T-cell (primary cell): ENCODE data around the gene SPRED3. TPM values are rescaled to one million over a fixed set of nuclear protein-coding genes. Genes with fewer than 3 reads are reported as not detected.

Experiments
- ATAC-seq, 4 experiments: fragments of 200-7000 bp in 3 of 4; fragments of 150-1000 bp in 1 of 4; cut with Tn5 transposase; replicated peaks in 1 of 4; 1 replicate in 3 of 4; 2 replicates in 1 of 4; pipeline ENCODE4 v1.10.0; 2021; ENCODE audit warnings: moderate library complexity in 3 of 4, mild to moderate bottlenecking in 2 of 4, moderate number of reproducible peaks in 1 of 4
- CTCF ChIA-PET, 2 donors: fragments of 300-600 bp; sonication (Branson Sonifier 250); formaldehyde crosslinking; loops; one replicate each; lab custom pipeline; 2022; ENCODE audit warnings: antibody characterized with exemption in 2 of 2; lab: Charles Lee
- POLR2A ChIA-PET, 2 donors: fragments of 300-600 bp; sonication (Branson Sonifier 250); formaldehyde crosslinking; loops; one replicate each; lab custom pipeline; 2022; ENCODE audit warnings: antibody characterized with exemption in 2 of 2; lab: Charles Lee
- DNase-seq, 35 experiments: peaks; one replicate each; pipeline versions ENCODE4 v3.0.0 to v3.0.0-alpha.2; 2013 to 2023
- H3K27ac ChIP-seq: one replicate; pipeline ENCODE4 v1.5.1; 2013; ENCODE audit warnings: low read length
- H3K27me3 ChIP-seq, 2 experiments: replicated peaks in 1 of 2; 1 replicate in 1 of 2; 2 replicates in 1 of 2; pipeline versions ENCODE4 v1.6.1 to v1.7.0; 2013; ENCODE audit warnings: low read length in 1 of 2, mixed read lengths in 1 of 2; ENCODE audit not compliant: control insufficient read depth in 2 of 2, insufficient read depth in 2 of 2; ENCODE audit errors: extremely low read depth in 1 of 2
- H3K36me3 ChIP-seq, 2 donors: 1 replicate in 1 of 2; 2 replicates in 1 of 2; pipeline versions ENCODE4 v1.6.1 to v1.7.0; 2013; ENCODE audit warnings: low read length in 1 of 2; ENCODE audit not compliant: control insufficient read depth in 2 of 2, insufficient read depth in 1 of 2; ENCODE audit errors: extremely low read depth in 1 of 2
- H3K4me1 ChIP-seq, 2 experiments: 1 replicate in 1 of 2; 2 replicates in 1 of 2; pipeline versions ENCODE4 v1.6.1 to v1.7.0; 2013; ENCODE audit warnings: low read length in 2 of 2, mixed read lengths in 1 of 2; ENCODE audit not compliant: insufficient read depth in 2 of 2, control insufficient read depth in 1 of 2; ENCODE audit errors: extremely low read depth in 1 of 2
- H3K4me3 ChIP-seq, 2 donors: 1 replicate in 1 of 2; 2 replicates in 1 of 2; pipeline versions ENCODE4 v1.5.1 to v1.7.0; 2013; ENCODE audit warnings: mild to moderate bottlenecking in 2 of 2, low read length in 1 of 2, moderate library complexity in 1 of 2; ENCODE audit not compliant: control insufficient read depth in 1 of 2; ENCODE audit errors: extremely low read depth in 1 of 2
- H3K9me3 ChIP-seq: 2 replicates; pipeline ENCODE4 v1.7.0; 2013
- H3K27ac Mint-ChIP-seq, 2 donors: one replicate each; pipeline ENCODE4 v1.8.0; 2020 to 2021; ENCODE audit warnings: mild to moderate bottlenecking in 2 of 2, mixed read lengths in 2 of 2
- H3K27me3 Mint-ChIP-seq, 2 donors: one replicate each; pipeline ENCODE4 v1.8.0; 2021 to 2022; ENCODE audit warnings: mixed read lengths in 2 of 2
- H3K36me3 Mint-ChIP-seq: one replicate; pipeline ENCODE4 v1.8.0; 2021; ENCODE audit warnings: mixed read lengths
- H3K4me1 Mint-ChIP-seq, 3 donors: one replicate each; pipeline ENCODE4 v1.8.0; 2020 to 2022; ENCODE audit warnings: mixed read lengths in 3 of 3, mild to moderate bottlenecking in 1 of 3
- H3K4me3 Mint-ChIP-seq, 3 donors: one replicate each; pipeline ENCODE4 v1.8.0; 2020 to 2022; ENCODE audit warnings: mild to moderate bottlenecking in 3 of 3, mixed read lengths in 3 of 3, moderate library complexity in 3 of 3
- H3K9me3 Mint-ChIP-seq, 3 donors: one replicate each; pipeline ENCODE4 v1.8.0; 2020 to 2022; ENCODE audit warnings: mixed read lengths in 3 of 3
- WGBS: methylation state at CpG from one replicate; pipeline ENCODE4 v1.1.5; 2013; ENCODE audit warnings: missing lambda C conversion rate; ENCODE audit not compliant: insufficient coverage; 5-methylcytosine and 5-hydroxymethylcytosine counted together
- total RNA-seq, 35 experiments: library from RNA in 6 of 35; stranded (reverse) in 6 of 35; fragments of 120-200 nt in 1 of 35; gene quantifications; one replicate each; pipeline versions ENCODE4 v1.2.1 to v1.2.4 and lab custom pipeline; 2013 to 2026

SPRED3 gene
- total RNA-seq, 5 donors from 2014 or later (not counting 1 experiment from before 2014, with no cell fraction given) = 0.93 to 2.9 (median 2.1) TPM

DNA sequence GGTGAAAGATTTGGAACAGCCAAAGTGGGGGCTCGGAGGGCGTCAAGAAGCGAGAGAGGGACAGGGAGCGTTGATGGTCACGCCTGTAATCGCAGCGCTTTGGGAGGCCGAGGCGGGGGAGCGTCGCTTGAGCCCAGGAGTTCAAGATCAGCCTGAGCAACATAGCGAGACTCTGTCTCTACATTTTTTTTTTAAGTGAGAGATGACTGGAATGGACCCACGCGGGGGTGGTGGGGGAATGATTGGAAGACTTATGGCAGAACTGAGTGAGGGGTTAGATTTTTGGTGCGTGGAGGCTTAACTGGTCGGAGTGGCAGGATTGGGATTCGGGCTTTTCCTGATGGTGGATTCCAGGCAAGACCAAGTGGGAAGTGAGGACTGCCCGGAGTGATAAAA is 13.4 kb upstream of the SPRED3 start:
- ChIA-PET CTCF (interaction anchor here (0.6 to 4.9 kb wide), 5 partner anchors 13 to 555 kb away, joined by 5 to 54 read pairs (median 15); partner anchors contain the start of genes CATSPERG (in 1 of the 2), FAM98C (in 1 of the 2), GGN (in 1 of the 2) and MRPS12 (in 1 of the 2)), POLR2A (interaction anchor here in 1 of 2 donors (0.6 to 1.6 kb wide), 2 partner anchors 13 to 295 kb away, joined by 3 to 7 read pairs; partner anchors contain the start of gene GGN)
- peaks cover 0 to 10% of the 10 kb centered on the region in 2 experiments for H3K27me3 ChIP-seq
- Mint-ChIP-seq H3K9me3 (no peaks in the 10 kb centered on the region), H3K27me3 (peaks cover 0 to 10% of the 10 kb centered on the region in 2 donors), H3K27ac (peak overlapping the region; percentile 97 to 98), H3K4me3 (peak overlapping the region; percentile 98 to 100 (median 99)), H3K36me3 (peaks cover 29% of the 10 kb centered on the region), H3K4me1 (peaks cover 30 to 35% (median 32%) of the 10 kb centered on the region in 3 donors)
- H3K4me1 ChIP-seq = peaks cover 15 to 37% of the 10 kb centered on the region in 2 experiments
- peaks cover 11 to 22% of the 10 kb centered on the region in 2 donors for H3K36me3 ChIP-seq
- no peak for ATAC-seq
- 4% methylated on average over 18 of the region's 18 CpGs for WGBS
- peak overlapping the region; percentile 74 to 92 for H3K4me3 ChIP-seq
- peak overlapping the region; percentile 75 for H3K27ac ChIP-seq
- no peaks in the 10 kb centered on the region for H3K9me3 ChIP-seq
- no peak for DNase-seq

DNA sequence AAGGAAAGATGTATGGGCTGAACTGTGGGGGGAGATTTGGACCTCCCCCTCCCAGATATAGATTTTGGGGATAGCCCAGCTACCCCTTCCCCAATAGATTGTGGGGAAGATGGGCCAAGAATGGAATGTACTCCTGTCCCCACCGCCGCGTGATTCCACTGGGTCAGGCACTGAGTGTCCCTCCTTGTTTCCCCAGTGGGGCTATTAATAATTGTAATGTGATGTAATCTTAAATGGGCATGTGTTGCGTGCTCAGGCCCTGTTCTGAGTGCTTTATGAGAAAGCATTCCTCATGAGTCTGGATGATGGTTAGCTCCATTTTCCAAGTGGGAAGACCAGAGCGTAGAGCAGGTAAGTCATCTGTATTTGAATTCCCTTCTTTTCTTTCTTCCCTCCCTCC is 12.7 kb upstream of the SPRED3 start:
- Mint-ChIP-seq H3K27ac (peak overlapping the region in 1 of 2 donors; percentile 97), H3K9me3 (no peaks in the 10 kb centered on the region), H3K4me3 (peak overlapping the region; percentile 98 to 100 (median 99)), H3K27me3 (peaks cover 0 to 6% of the 10 kb centered on the region in 2 donors), H3K4me1 (peaks cover 30 to 35% (median 32%) of the 10 kb centered on the region in 3 donors), H3K36me3 (peaks cover 33% of the 10 kb centered on the region)
- ATAC-seq (no peak), DNase-seq (no peak)
- Histone ChIP-seq H3K36me3 (peaks cover 11 to 29% of the 10 kb centered on the region in 2 donors), H3K4me3 (peak overlapping the region; percentile 74 to 92), H3K4me1 (peaks cover 15 to 37% of the 10 kb centered on the region in 2 experiments), H3K9me3 (no peaks in the 10 kb centered on the region), H3K27ac (no peak overlapping the region), H3K27me3 (peaks cover 0 to 9% of the 10 kb centered on the region in 2 experiments)
- ChIA-PET CTCF (interaction anchor here in 1 of 2 donors (0.7 to 4.9 kb wide), 3 partner anchors 12 to 243 kb away, joined by 3 to 54 read pairs (median 3); partner anchors contain the start of genes EIF3K, FAM98C and GGN), POLR2A (interaction anchor here in 1 of 2 donors (0.6 to 1.6 kb wide), 2 partner anchors 12 to 602 kb away, joined by 4 to 7 read pairs; partner anchors contain the start of gene GGN)
- no CpG with 5 or more reads among the region's 5 CpGs for WGBS

DNA sequence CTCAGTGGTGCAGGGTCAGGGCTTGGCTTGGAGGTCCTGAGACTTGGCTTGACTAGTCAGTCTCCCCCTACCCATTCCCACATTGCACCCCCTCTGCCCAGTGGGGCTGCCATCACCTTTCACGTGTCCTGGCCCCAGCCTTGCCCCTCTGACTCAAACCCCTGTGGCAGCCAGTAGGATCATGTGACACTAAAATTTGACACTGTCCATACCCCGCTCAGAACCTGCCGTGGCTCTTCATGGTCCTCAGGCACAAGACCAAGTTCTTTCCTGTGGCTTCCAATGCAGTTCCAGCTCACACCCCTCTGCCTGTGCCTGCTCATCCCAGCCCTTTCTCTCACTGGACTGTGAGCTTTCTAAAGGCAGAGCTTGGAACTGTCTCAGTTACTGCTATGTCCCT is 11.9 kb upstream of the SPRED3 start:
- DNase-seq = no peak

DNA sequence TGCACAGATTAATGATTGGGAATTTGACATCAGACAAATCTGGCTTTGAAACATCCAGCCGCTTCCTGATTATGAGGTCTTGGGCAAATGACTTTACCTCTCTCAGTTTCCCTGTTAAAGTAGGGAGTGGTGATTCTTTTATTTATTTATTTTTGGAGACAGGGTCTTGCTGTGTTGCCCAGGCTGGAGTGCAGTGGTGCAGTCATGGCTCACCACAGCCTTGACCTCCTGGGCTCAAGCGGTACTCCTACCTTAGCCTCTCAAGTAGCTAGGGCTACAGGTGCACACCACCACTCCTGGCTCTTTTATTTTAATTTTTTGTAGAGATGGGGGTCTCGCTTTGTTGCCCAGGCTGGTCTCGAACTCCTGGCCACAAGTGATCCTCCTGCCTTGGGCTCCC is 11.4 kb upstream of the SPRED3 start:
- no peaks in the 10 kb centered on the region for H3K9me3 Mint-ChIP-seq
- no CpG with 5 or more reads among the region's 4 CpGs for WGBS
- Histone ChIP-seq H3K4me3 (no peak overlapping the region), H3K9me3 (no peaks in the 10 kb centered on the region), H3K4me1 (peaks cover 15 to 37% of the 10 kb centered on the region in 2 experiments), H3K27ac (no peak overlapping the region), H3K36me3 (peaks cover 17 to 42% of the 10 kb centered on the region in 2 donors), H3K27me3 (peaks cover 0 to 8% of the 10 kb centered on the region in 2 experiments)
- peaks cover 30 to 35% (median 32%) of the 10 kb centered on the region in 3 donors for H3K4me1 Mint-ChIP-seq
- ChIA-PET CTCF (interaction anchor here in 1 of 2 donors (4.9 kb wide), 1 partner anchor 26 kb away, joined by 54 read pairs; the partner anchor contains the start of gene FAM98C), POLR2A (no interaction called here)
- DNase-seq (no peak), ATAC-seq (no peak)
- peak overlapping the region in 2 of 3 donors; percentile 73 to 100 for H3K4me3 Mint-ChIP-seq
- peaks cover 0 to 4% of the 10 kb centered on the region in 2 donors for H3K27me3 Mint-ChIP-seq
- no peak overlapping the region for H3K27ac Mint-ChIP-seq
- peaks cover 45% of the 10 kb centered on the region for H3K36me3 Mint-ChIP-seq

More for the DNA sequence above, 11.9 kb upstream of the SPRED3 start:
- Mint-ChIP-seq H3K4me3 (peak overlapping the region; percentile 73 to 100 (median 98)), H3K9me3 (no peaks in the 10 kb centered on the region), H3K36me3 (peaks cover 40% of the 10 kb centered on the region), H3K4me1 (peaks cover 30 to 35% (median 32%) of the 10 kb centered on the region in 3 donors), H3K27ac (peak overlapping the region; percentile 24 to 61), H3K27me3 (peaks cover 0 to 4% of the 10 kb centered on the region in 2 donors)
- H3K4me3 ChIP-seq = no peak overlapping the region
- H3K4me1 ChIP-seq = peaks cover 15 to 37% of the 10 kb centered on the region in 2 experiments
- no peak overlapping the region for H3K27ac ChIP-seq
- H3K36me3 ChIP-seq = peaks cover 12 to 37% of the 10 kb centered on the region in 2 donors
- WGBS = 87% methylated on average over 3 of the region's 3 CpGs
- H3K27me3 ChIP-seq = peaks cover 0 to 6% of the 10 kb centered on the region in 2 experiments
- H3K9me3 ChIP-seq = no peaks in the 10 kb centered on the region
- POLR2A ChIA-PET = interaction anchor here in 1 of 2 donors (0.6 to 1.6 kb wide), 2 partner anchors 11 to 603 kb away, joined by 4 to 7 read pairs; partner anchors contain the start of gene GGN
- ATAC-seq = no peak
- CTCF ChIA-PET = interaction anchor here in 1 of 2 donors (0.7 to 4.9 kb wide), 3 partner anchors 11 to 242 kb away, joined by 3 to 54 read pairs (median 3); partner anchors contain the start of genes EIF3K, FAM98C and GGN

DNA sequence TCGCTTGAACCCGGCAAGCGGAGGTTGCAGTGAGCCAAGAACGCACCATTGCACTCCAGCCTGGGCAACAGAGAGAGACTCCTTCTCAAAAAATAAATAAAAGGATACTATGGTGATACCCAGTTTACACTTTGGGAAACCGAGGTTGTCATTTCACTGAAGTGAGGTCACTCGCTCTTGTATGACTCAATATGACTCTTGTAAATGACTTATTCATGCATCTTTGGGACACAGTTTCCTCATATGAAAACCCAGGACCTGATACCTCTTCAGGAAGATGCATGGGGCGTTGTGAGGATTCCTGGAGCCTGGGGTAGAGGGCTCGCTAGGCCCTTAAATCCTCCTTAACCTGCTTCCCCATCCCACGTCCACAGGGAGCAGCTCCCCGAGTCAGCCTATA is 9.6 kb upstream of the SPRED3 start:
- no peak overlapping the region for H3K27ac ChIP-seq
- Mint-ChIP-seq H3K9me3 (no peaks in the 10 kb centered on the region), H3K4me1 (peaks cover 30 to 35% (median 32%) of the 10 kb centered on the region in 3 donors), H3K4me3 (no peak overlapping the region), H3K27ac (no peak overlapping the region), H3K27me3 (peaks cover 0 to 4% of the 10 kb centered on the region in 2 donors), H3K36me3 (peaks cover 62% of the 10 kb centered on the region)
- DNase-seq (no peak), ATAC-seq (no peak)
- H3K27me3 ChIP-seq = peaks cover 0 to 13% of the 10 kb centered on the region in 2 experiments
- ChIA-PET POLR2A (interaction anchor here in 1 of 2 donors (0.6 kb wide), 1 partner anchor 35 kb away, joined by 5 read pairs; no protein-coding TSS in a partner anchor), CTCF (no interaction called here)
- no peak overlapping the region for H3K4me3 ChIP-seq
- no peaks in the 10 kb centered on the region for H3K9me3 ChIP-seq
- peaks cover 15 to 34% of the 10 kb centered on the region in 2 experiments for H3K4me1 ChIP-seq
- H3K36me3 ChIP-seq = peaks cover 19 to 59% of the 10 kb centered on the region in 2 donors
- WGBS = 90% methylated on average over 4 of the region's 10 CpGs

DNA sequence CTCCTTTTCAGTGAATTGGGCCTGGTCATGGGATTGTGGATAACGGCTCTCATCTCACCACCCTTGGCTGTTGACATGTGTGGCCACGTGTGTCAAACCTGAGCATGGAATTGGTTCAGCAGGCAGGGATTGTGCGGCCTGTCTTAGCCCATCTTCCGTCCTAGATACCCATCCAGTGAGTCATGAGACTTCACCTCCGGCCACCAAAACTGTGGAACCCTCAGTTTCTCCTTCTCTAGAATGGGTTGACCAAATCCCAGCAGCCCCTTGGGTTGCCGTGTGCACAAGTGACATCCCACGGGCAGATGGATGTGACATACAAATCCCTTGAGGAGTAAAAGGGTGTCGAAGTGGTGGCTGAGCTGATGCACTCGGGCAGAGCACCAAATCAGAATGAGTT is 7.4 kb upstream of the SPRED3 start:
- H3K4me1 ChIP-seq = peaks cover 2 to 25% of the 10 kb centered on the region in 2 experiments
- Mint-ChIP-seq H3K4me1 (peaks cover 11 to 22% (median 17%) of the 10 kb centered on the region in 3 donors), H3K27ac (no peak overlapping the region), H3K4me3 (no peak overlapping the region), H3K36me3 (peaks cover 58% of the 10 kb centered on the region), H3K9me3 (no peaks in the 10 kb centered on the region), H3K27me3 (peaks cover 0 to 4% of the 10 kb centered on the region in 2 donors)
- H3K27ac ChIP-seq = no peak overlapping the region
- H3K9me3 ChIP-seq = no peaks in the 10 kb centered on the region
- peaks cover 0 to 34% of the 10 kb centered on the region in 2 experiments for H3K27me3 ChIP-seq
- ChIA-PET POLR2A (no interaction called here), CTCF (no interaction called here)
- no peak overlapping the region for H3K4me3 ChIP-seq
- 100% methylated on average over 6 of the region's 9 CpGs for WGBS
- ATAC-seq = no peak
- peaks cover 19 to 62% of the 10 kb centered on the region in 2 donors for H3K36me3 ChIP-seq
- DNase-seq = no peak
